Caco-2 (cell line): ENCODE data around the gene ZBTB16. TPM values are rescaled to one million over a fixed set of nuclear protein-coding genes. Genes with fewer than 3 reads are reported as not detected.

Experiments
- BruUV-seq: library from RNA; stranded (reverse); fragments of 400-500 nt; replicated peaks from 2 replicates; lab custom pipeline; 2021; lab: Mats Ljungman, UMichigan
- CTCF ChIA-PET: fragments of 300-600 bp; sonication (Branson Sonifier 250); formaldehyde crosslinking; loops from one replicate; lab custom pipeline; 2022; ENCODE audit warnings: antibody characterized with exemption; lab: Charles Lee
- POLR2A ChIA-PET: fragments of 300-600 bp; sonication (Branson Sonifier 250); formaldehyde crosslinking; loops from one replicate; lab custom pipeline; 2022; ENCODE audit warnings: antibody characterized with exemption; lab: Charles Lee
- DNase-seq, 2 experiments: peaks; one replicate each; pipeline versions ENCODE4 v3.0.0 to v3.0.0-alpha.2; 2020 to 2022
- H3K27me3 ChIP-seq: replicated peaks from 2 replicates; pipeline ENCODE4 v1.6.0; 2011; ENCODE audit warnings: low read length; ENCODE audit not compliant: control insufficient read depth, insufficient read depth
- H3K36me3 ChIP-seq: 2 replicates; pipeline ENCODE4 v1.5.1; 2011; ENCODE audit warnings: low read length; ENCODE audit not compliant: control insufficient read depth, insufficient read depth
- H3K4me1 ChIP-seq: fragments of 250-450 bp; sonication (Bioruptor Pico); 2 replicates; pipeline ENCODE4 v1.5.1; 2020; ENCODE audit warnings: mild to moderate bottlenecking
- H3K4me3 ChIP-seq: 2 replicates; pipeline ENCODE4 v1.5.1; 2011; ENCODE audit warnings: low read depth, mild to moderate bottlenecking, control low read depth, low read length
- H3K9me3 ChIP-seq: fragments of 250-450 bp; sonication (Bioruptor Pico); 2 replicates; pipeline ENCODE4 v1.5.1; 2020; ENCODE audit warnings: mild to moderate bottlenecking, moderate library complexity
- H3K27ac Mint-ChIP-seq: one replicate; pipeline ENCODE4 v1.8.0; 2022; ENCODE audit warnings: mixed read lengths; ENCODE audit not compliant: unreplicated experiment
- H3K27me3 Mint-ChIP-seq: one replicate; pipeline ENCODE4 v1.8.0; 2022; ENCODE audit warnings: mixed read lengths; ENCODE audit not compliant: insufficient read depth, unreplicated experiment
- H3K36me3 Mint-ChIP-seq: one replicate; pipeline ENCODE4 v1.8.0; 2022; ENCODE audit warnings: mild to moderate bottlenecking, mixed read lengths; ENCODE audit not compliant: insufficient read depth, unreplicated experiment
- H3K4me1 Mint-ChIP-seq: one replicate; pipeline ENCODE4 v1.8.0; 2022; ENCODE audit warnings: low read depth, mixed read lengths; ENCODE audit not compliant: unreplicated experiment
- H3K4me3 Mint-ChIP-seq: one replicate; pipeline ENCODE4 v1.8.0; 2022; ENCODE audit warnings: mild to moderate bottlenecking, moderate library complexity, mixed read lengths; ENCODE audit not compliant: unreplicated experiment
- H3K9me3 Mint-ChIP-seq: one replicate; pipeline ENCODE4 v1.8.0; 2022; ENCODE audit warnings: mixed read lengths; ENCODE audit not compliant: unreplicated experiment
- intact Hi-C: fragments of 100-400 bp; cut with micrococcal nuclease; formaldehyde crosslinking; loops from one replicate; pipeline ENCODE4 v1.10.0; 2022; ENCODE audit not compliant: unreplicated experiment
- total RNA-seq: library from RNA; stranded (reverse); gene quantifications from 2 replicates; pipeline ENCODE4 v1.2.3, GENCODE V29; 2022
- TF ChIP-seq, protein P1 (sequence below), 2 experiments: fragments of 200-600 bp in 1 of 2; IDR thresholded peaks; 1 replicate in 1 of 2; 2 replicates in 1 of 2; pipeline versions ENCODE4 v1.5.1 to v1.8.0; 2011 to 2022; ENCODE audit warnings: antibody characterized with exemption in 1 of 2, control low read depth in 1 of 2, inconsistent platforms in 1 of 2, low read depth in 1 of 2, low read length in 1 of 2, mild to moderate bottlenecking in 1 of 2, moderate library complexity in 1 of 2; ENCODE audit not compliant: insufficient read depth in 1 of 2, severe bottlenecking in 1 of 2, unreplicated experiment in 1 of 2

ZBTB16 gene
- total RNA-seq, 1 experiment from 2014 or later: 12.7 TPM

DNA sequence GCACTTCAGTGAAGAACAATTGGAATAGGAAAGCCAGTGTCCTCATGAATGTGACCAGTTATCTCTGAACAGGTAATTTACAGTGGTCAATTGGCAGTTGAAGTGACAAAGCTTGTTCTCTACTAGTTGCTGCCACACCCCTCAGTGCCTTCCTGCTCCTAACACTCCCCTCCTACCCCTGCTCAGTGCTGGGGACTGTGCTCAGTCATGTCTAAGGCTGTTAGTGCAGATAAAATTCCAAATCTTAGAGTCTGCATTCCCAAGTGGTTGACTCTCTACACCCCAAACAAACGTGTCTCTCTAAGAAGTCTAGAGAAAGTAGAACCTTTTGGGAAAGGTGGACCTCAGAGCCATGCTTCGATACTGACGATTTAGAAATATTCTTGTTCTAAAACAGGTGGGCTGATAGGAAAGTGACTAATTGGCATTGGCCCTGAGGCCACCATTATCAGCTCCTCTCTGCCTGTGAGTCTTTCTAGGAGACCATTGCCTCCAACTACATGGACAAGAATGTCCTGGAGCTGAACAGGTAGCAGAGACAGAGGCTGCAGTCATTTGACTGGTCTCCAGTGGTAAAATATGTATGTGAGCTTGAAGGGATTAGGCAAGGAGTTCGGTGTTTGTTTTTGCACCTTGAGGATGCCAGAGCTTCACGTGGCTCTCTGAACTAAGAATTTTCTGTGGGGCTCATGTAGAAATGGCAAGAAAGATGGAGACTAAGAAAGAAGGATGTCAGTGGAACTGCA is 214.6 kb downstream of the ZBTB16 start:
- no peak overlapping the region for H3K4me3 Mint-ChIP-seq
- Histone ChIP-seq H3K9me3 (no peaks in the 10 kb centered on the region; the same call in 1 of the 2 replicates), H3K4me1 (peaks cover 5% of the 10 kb centered on the region; the same call in 1 of the 2 replicates), H3K4me3 (no peak overlapping the region), H3K27me3 (peaks cover 5% of the 10 kb centered on the region; the same call in 1 of the 2 replicates), H3K36me3 (no peaks in the 10 kb centered on the region)
- peaks cover 15% of the 10 kb centered on the region for H3K27me3 Mint-ChIP-seq
- no peaks in the 10 kb centered on the region for H3K9me3 Mint-ChIP-seq
- intact Hi-C loops: no loop called here
- POLR2A ChIA-PET: no interaction called here
- H3K27ac Mint-ChIP-seq: no peak overlapping the region
- no peak for DNase-seq
- no TSS peak for BruUV-seq
- CTCF ChIA-PET: no interaction called here
- H3K36me3 Mint-ChIP-seq: no peaks in the 10 kb centered on the region
- peaks cover 13% of the 10 kb centered on the region for H3K4me1 Mint-ChIP-seq
- TF ChIP-seq, protein P1, sequence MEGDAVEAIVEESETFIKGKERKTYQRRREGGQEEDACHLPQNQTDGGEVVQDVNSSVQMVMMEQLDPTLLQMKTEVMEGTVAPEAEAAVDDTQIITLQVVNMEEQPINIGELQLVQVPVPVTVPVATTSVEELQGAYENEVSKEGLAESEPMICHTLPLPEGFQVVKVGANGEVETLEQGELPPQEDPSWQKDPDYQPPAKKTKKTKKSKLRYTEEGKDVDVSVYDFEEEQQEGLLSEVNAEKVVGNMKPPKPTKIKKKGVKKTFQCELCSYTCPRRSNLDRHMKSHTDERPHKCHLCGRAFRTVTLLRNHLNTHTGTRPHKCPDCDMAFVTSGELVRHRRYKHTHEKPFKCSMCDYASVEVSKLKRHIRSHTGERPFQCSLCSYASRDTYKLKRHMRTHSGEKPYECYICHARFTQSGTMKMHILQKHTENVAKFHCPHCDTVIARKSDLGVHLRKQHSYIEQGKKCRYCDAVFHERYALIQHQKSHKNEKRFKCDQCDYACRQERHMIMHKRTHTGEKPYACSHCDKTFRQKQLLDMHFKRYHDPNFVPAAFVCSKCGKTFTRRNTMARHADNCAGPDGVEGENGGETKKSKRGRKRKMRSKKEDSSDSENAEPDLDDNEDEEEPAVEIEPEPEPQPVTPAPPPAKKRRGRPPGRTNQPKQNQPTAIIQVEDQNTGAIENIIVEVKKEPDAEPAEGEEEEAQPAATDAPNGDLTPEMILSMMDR (IDR thresholded peaks at IDR 0.05; ENCODE audit: insufficient read depth in 1 of 2, low read depth in 1 of 2, low read length in 1 of 2, severe bottlenecking in 1 of 2, unreplicated experiment in 1 of 2): no peak

DNA sequence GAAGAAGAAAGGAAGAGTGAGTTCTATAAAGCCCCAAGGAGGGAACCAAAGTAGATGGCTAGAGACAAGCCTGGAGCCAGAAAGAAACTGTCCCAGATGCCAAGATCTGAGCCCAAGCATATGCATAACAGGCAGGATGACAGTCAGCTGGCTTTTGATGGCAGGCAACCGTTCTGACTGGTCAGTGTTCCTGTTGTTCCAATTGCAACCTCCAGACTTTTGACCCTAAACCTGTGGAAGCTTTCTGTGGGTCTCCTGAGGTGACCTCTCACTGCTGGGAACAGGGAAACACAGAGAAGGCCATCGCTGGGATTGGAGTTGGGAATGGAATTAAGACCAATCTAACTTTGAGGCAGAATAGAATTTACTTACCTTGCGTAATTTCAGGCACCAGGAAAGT is 215.1 kb downstream of the ZBTB16 start:
- H3K9me3 Mint-ChIP-seq: no peaks in the 10 kb centered on the region
- peaks cover 15% of the 10 kb centered on the region for H3K4me1 Mint-ChIP-seq
- no peak overlapping the region for H3K4me3 Mint-ChIP-seq
- peaks cover 12% of the 10 kb centered on the region for H3K27me3 Mint-ChIP-seq
- ChIA-PET POLR2A (no interaction called here), CTCF (no interaction called here)
- Histone ChIP-seq H3K36me3 (no peaks in the 10 kb centered on the region), H3K4me3 (no peak overlapping the region), H3K4me1 (peaks cover 5% of the 10 kb centered on the region; the same call in 1 of the 2 replicates), H3K27me3 (peaks cover 5% of the 10 kb centered on the region; the same call in 1 of the 2 replicates), H3K9me3 (no peaks in the 10 kb centered on the region; the same call in 1 of the 2 replicates)
- intact Hi-C loops: no loop called here
- H3K36me3 Mint-ChIP-seq: no peaks in the 10 kb centered on the region
- TF ChIP-seq, protein P1 (IDR thresholded peaks at IDR 0.05; ENCODE audit: insufficient read depth in 1 of 2, low read depth in 1 of 2, low read length in 1 of 2, severe bottlenecking in 1 of 2, unreplicated experiment in 1 of 2): no peak
- DNase-seq: no peak
- BruUV-seq: no TSS peak
- H3K27ac Mint-ChIP-seq: no peak overlapping the region

DNA sequence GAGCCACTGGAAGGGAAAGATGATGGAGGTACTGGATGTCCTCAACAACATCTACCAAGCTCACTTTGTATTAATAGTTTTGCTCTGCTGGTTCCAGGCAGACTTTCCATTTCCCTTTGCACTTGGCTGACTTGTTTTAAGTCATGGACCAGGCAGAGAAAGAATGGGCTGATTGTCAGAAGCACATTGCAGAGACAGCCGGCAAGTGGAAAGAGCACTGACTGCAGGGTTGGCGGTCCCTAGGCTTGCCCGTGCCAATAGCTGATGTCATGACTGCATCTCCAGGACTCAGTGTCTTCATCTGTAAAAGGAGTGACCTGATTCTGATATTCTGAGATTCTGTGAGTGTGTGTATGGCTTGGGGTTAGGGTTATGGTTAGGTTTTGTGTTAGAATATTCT is 215.8 kb downstream of the ZBTB16 start:
- H3K9me3 Mint-ChIP-seq: no peaks in the 10 kb centered on the region
- no peak for DNase-seq
- POLR2A ChIA-PET: no interaction called here
- Histone ChIP-seq H3K4me1 (peaks cover 5% of the 10 kb centered on the region; the same call in 1 of the 2 replicates), H3K27me3 (peaks cover 5% of the 10 kb centered on the region; the same call in 1 of the 2 replicates), H3K36me3 (no peaks in the 10 kb centered on the region), H3K9me3 (no peaks in the 10 kb centered on the region), H3K4me3 (no peak overlapping the region)
- H3K4me1 Mint-ChIP-seq: peaks cover 21% of the 10 kb centered on the region
- intact Hi-C loops: no loop called here
- H3K4me3 Mint-ChIP-seq: no peak overlapping the region
- CTCF ChIA-PET: no interaction called here
- BruUV-seq: no TSS peak
- no peaks in the 10 kb centered on the region for H3K36me3 Mint-ChIP-seq
- H3K27me3 Mint-ChIP-seq: peaks cover 12% of the 10 kb centered on the region
- TF ChIP-seq, protein P1 (IDR thresholded peaks at IDR 0.05; ENCODE audit: insufficient read depth in 1 of 2, low read depth in 1 of 2, low read length in 1 of 2, severe bottlenecking in 1 of 2, unreplicated experiment in 1 of 2): no peak
- H3K27ac Mint-ChIP-seq: no peak overlapping the region
